K562 (cell line): ENCODE results near the gene MEPE. TPM values are rescaled to one million over a fixed set of nuclear protein-coding genes. Genes with fewer than 3 reads are reported as not detected.
A peak's percentile ranks its signal among the peaks of the same experiment; 100 is the strongest.

Source experiments
- C11orf30 ChIP-seq: fragments of 450-650 bp; IDR thresholded peaks from 2 replicates; pipeline ENCODE4 v1.6.1; 2016; ENCODE audit warnings: low read depth, mild to moderate bottlenecking
- GTF2E2 ChIP-seq: fragments of 200-800 bp; sonication (Bioruptor generic); IDR thresholded peaks from 2 replicates; pipeline ENCODE4 v1.6.1; 2016; ENCODE audit warnings: missing genetic modification characterization, missing compliant biosample characterization
- JUN ChIP-seq, 2 experiments: sonication (generic) in 1 of 2; formaldehyde crosslinking in 1 of 2; IDR thresholded peaks; 2 replicates each; pipeline versions ENCODE4 v1.6.1 to v1.8.0; 2012 to 2022; ENCODE audit warnings: borderline replicate concordance in 2 of 2, mild to moderate bottlenecking in 2 of 2, improper control_type of control experiment in 1 of 2, low read depth in 1 of 2, low read length in 1 of 2, missing genetic modification reagents in 1 of 2
- MBD2 ChIP-seq: sonication (generic); IDR thresholded peaks from 2 replicates; pipeline ENCODE4 v1.6.1; 2016; ENCODE audit warnings: low read depth, borderline replicate concordance
- NFXL1 ChIP-seq: fragments of 450-650 bp; formaldehyde crosslinking; IDR thresholded peaks from 2 replicates; pipeline ENCODE4 v1.4.0; 2021; ENCODE audit warnings: mild to moderate bottlenecking
- POLR2AphosphoS5 ChIP-seq: IDR thresholded peaks from 2 replicates; pipeline ENCODE4 v1.6.1; 2011; ENCODE audit warnings: mild to moderate bottlenecking, low read depth, low read length, moderate library complexity; ENCODE audit not compliant: control insufficient read depth, insufficient read depth
- RAD21 ChIP-seq, 2 experiments: fragments of 250-450 bp in 1 of 2; fragments of 450-650 bp in 1 of 2; sonication (Bioruptor Pico) in 1 of 2; formaldehyde crosslinking in 1 of 2; IDR thresholded peaks in 1 of 2; conservative IDR thresholded peaks in 1 of 2; 2 replicates each; pipeline versions ENCODE4 v1.4.0 to v1.8.0; 2020 to 2022; ENCODE audit warnings: mild to moderate bottlenecking in 2 of 2, moderate library complexity in 1 of 2
- REST ChIP-seq, 2 experiments: fragments of 450-650 bp; formaldehyde crosslinking in 1 of 2; IDR thresholded peaks; 2 replicates each; pipeline versions ENCODE4 v1.4.0 to v1.6.1; 2014 to 2020; ENCODE audit warnings: mild to moderate bottlenecking in 2 of 2, borderline replicate concordance in 1 of 2, low read depth in 1 of 2
- SMC3 ChIP-seq: conservative IDR thresholded peaks from 2 replicates; pipeline ENCODE4 v1.6.1; 2011; ENCODE audit warnings: low read depth, low read length, improper control_type of control experiment; ENCODE audit not compliant: insufficient read depth
- VEZF1 ChIP-seq: fragments of 200-800 bp; sonication (Bioruptor generic); IDR thresholded peaks from 2 replicates; pipeline ENCODE4 v1.6.1; 2017; ENCODE audit warnings: missing genetic modification characterization, missing compliant biosample characterization
- YBX1 ChIP-seq: fragments of 450-650 bp; IDR thresholded peaks from 2 replicates; pipeline ENCODE4 v1.7.1; 2016; ENCODE audit warnings: mild to moderate bottlenecking
- ZNF24 ChIP-seq: fragments of 450-650 bp; IDR thresholded peaks from 2 replicates; pipeline ENCODE4 v1.6.1; 2016
- polyA plus RNA-seq, 8 experiments: library from polyadenylated mRNA; depleted of rRNA in 4 of 8; stranded (reverse) in 5 of 8; unstranded in 3 of 8; fragments of >200 nt; fragmentation: Nextera tagmentation in 2 of 8; fragmentation: Illumina TruSeq in 1 of 8; extraction: Ambion mirVana in 2 of 8; extraction: Trizol in 1 of 8; gene quantifications; 2 replicates each; pipeline versions ENCODE4 v1.2.1 to v1.2.3, GENCODE V29; 2011 to 2014; ENCODE audit warnings: inconsistent platforms in 1 of 8, missing spikeins in 1 of 8
- total RNA-seq, 7 experiments: library from RNA; depleted of rRNA in 6 of 7; stranded (reverse); fragments of >200 nt in 6 of 7; fragmentation: Illumina TruSeq in 2 of 7; extraction: Trizol in 2 of 7; gene quantifications; 2 replicates each; pipeline versions ENCODE4 v1.2.1 to v1.2.3, GENCODE V29; 2011 to 2021; ENCODE audit warnings: low replicate concordance in 1 of 7
- TF ChIP-seq, protein P1 (sequence below), 3 experiments: IDR thresholded peaks in 2 of 3; conservative IDR thresholded peaks in 1 of 3; 2 replicates each; pipeline ENCODE4 v1.5.1; 2011 to 2012; ENCODE audit warnings: low read length in 3 of 3, mild to moderate bottlenecking in 3 of 3, control low read depth in 2 of 3, improper control_type of control experiment in 1 of 3, inconsistent platforms in 1 of 3, low read depth in 1 of 3, mixed read lengths in 1 of 3, moderate library complexity in 1 of 3; ENCODE audit not compliant: insufficient read depth in 2 of 3

The MEPE gene
- total and polyA plus RNA-seq, 9 of the 15 experiments (the other 6 are each of a cell fraction or from before 2014, with no cell fraction given): not detected

DNA sequence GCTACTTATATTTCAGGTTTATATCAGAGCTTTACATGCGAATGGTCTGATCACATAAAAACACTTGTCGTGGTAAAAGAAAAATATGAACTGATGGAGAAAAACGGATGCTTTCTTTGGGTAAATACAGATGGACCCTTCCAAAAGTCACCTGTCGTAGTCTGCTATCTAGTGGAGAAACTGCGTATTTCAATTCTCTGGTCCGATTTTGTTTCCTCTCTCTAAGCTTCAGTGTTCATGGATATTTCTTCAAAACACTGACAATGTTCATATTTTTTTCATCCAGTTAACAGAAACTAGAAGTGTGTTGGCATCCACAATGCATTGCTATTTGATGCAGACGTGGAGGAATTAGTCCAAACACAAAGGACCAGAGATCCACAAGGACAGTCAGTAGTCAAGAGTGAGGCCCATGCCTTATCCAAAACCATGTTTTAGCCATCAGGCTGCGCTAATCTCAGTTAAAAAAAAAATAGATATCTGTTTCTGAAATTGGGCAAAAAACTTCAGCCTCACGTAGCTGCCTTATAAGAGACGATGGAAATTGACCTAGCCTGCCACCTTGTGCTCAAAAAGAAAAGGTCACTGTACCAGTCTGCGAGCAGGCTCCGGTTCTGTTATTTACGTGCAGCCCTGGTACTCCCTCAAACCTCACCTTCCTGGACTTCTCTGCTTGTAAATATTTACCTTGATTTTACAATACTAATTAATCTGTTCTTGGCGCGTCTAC lies 16.0 kb downstream of the MEPE start (continued):
- TF ChIP-seq REST (IDR thresholded peaks at IDR 0.05; ENCODE audit: borderline replicate concordance): peak; percentile 44; the same call in 1 of the 2 replicates
- TF ChIP-seq REST (CRISPR knock-in tag; IDR thresholded peaks at IDR 0.05; ENCODE audit: low read depth): no peak
- TF ChIP-seq YBX1: no peak
- no peak for TF ChIP-seq NFXL1 (CRISPR knock-in tag)
- TF ChIP-seq ZNF24: no peak
- TF ChIP-seq C11orf30: no peak
- TF ChIP-seq SMC3: peak; percentile 49
- no peak for TF ChIP-seq MBD2
- no peak for TF ChIP-seq VEZF1
- peak; percentile 26 to 45 for TF ChIP-seq RAD21 (CRISPR knock-in tag; conservative IDR thresholded peaks at IDR 0.05 in 1 of 2, IDR thresholded peaks at IDR 0.05 in 1 of 2)
- no peak for TF ChIP-seq GTF2E2 (tag)
- TF ChIP-seq JUN (IDR thresholded peaks at IDR 0.05; ENCODE audit: borderline replicate concordance, low read depth, low read length): no peak
- no peak for TF ChIP-seq JUN (CRISPR knock-in tag; IDR thresholded peaks at IDR 0.05; ENCODE audit: borderline replicate concordance)
- no peak for TF ChIP-seq POLR2AphosphoS5
- TF ChIP-seq, protein P1, sequence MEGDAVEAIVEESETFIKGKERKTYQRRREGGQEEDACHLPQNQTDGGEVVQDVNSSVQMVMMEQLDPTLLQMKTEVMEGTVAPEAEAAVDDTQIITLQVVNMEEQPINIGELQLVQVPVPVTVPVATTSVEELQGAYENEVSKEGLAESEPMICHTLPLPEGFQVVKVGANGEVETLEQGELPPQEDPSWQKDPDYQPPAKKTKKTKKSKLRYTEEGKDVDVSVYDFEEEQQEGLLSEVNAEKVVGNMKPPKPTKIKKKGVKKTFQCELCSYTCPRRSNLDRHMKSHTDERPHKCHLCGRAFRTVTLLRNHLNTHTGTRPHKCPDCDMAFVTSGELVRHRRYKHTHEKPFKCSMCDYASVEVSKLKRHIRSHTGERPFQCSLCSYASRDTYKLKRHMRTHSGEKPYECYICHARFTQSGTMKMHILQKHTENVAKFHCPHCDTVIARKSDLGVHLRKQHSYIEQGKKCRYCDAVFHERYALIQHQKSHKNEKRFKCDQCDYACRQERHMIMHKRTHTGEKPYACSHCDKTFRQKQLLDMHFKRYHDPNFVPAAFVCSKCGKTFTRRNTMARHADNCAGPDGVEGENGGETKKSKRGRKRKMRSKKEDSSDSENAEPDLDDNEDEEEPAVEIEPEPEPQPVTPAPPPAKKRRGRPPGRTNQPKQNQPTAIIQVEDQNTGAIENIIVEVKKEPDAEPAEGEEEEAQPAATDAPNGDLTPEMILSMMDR (IDR thresholded peaks at IDR 0.05 in 2 of 3, conservative IDR thresholded peaks at IDR 0.05 in 1 of 3; ENCODE audit: insufficient read depth in 2 of 3, low read depth in 1 of 3, low read length in 3 of 3): peak; percentile 60 to 64 (median 63); a peak in 5 of 6 replicates
